ENCODE data around the gene PRKCB. TPM values are rescaled to one million over a fixed set of nuclear protein-coding genes. Genes with fewer than 3 reads are reported as not detected.
"Not testable (repeated sequence)": the region's sequence is repeated elsewhere in the genome, so short reads cannot be mapped to it uniquely, and the experiment has no call there.

PRKCB gene
- total and polyA plus RNA-seq, 7 donors: 0.13 to 1.5 (median 0.83) TPM

DNA sequence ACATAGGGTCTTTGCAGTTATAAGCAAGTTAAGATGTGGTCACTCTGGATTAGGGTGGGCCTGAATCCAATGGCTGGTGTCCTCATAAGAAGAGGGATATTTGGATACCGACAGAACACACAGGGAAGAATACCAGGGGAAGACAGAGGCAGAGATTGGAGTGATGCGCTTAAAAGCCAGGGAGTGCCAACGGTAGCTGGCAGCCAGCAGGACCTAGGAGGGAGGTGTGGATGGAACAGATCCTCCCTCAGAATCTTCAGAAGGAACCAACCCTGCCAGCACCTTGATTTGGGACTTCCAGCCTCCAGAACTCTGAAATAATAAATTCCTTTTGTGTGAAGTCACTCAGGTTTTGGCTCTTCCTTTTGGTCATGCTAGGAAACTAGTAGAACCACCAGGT is 310.1 kb downstream of the PRKCB start:
- no peak for ATAC-seq
- H3K27me3 ChIP-seq (ENCODE audit: insufficient read depth in 3 of 3, low read length in 2 of 3): peaks cover 0 to 2% (median 0%) of the 10 kb centered on the region in 3 donors
- intact Hi-C loops (cut with DNase I): no loop called here
- H3K36me3 ChIP-seq (ENCODE audit: insufficient read depth in 1 of 2, low read depth in 1 of 2): no peaks in the 10 kb centered on the region
- 78 to 87% (median 84%) methylated on average over 3 of the region's 3 CpGs for WGBS, 3 donors
- TF ChIP-seq CTCF (IDR thresholded peaks at IDR 0.05): no peak
- no peak overlapping the region for H3K27ac ChIP-seq
- H3K9me3 ChIP-seq: no peaks in the 10 kb centered on the region
- DNase-seq: no peak
- no peak overlapping the region for H3K4me3 ChIP-seq
- H3K4me1 ChIP-seq: no peaks in the 10 kb centered on the region

GRCh38 chr16:24146518-24146917 is 310.7 kb downstream of the PRKCB start:
- ATAC-seq (no peak), DNase-seq (no peak)
- peaks cover 0 to 2% (median 0%) of the 10 kb centered on the region in 3 donors for H3K27me3 ChIP-seq (ENCODE audit: insufficient read depth in 3 of 3, low read length in 2 of 3)
- H3K4me3 ChIP-seq: no peak overlapping the region
- TF ChIP-seq CTCF (IDR thresholded peaks at IDR 0.05): no peak
- intact Hi-C loops (cut with DNase I): no loop called here
- no peaks in the 10 kb centered on the region for H3K36me3 ChIP-seq (ENCODE audit: insufficient read depth in 1 of 2, low read depth in 1 of 2)
- H3K4me1 ChIP-seq: no peaks in the 10 kb centered on the region
- no peak overlapping the region for H3K27ac ChIP-seq
- no peaks in the 10 kb centered on the region for H3K9me3 ChIP-seq
- 47 to 61% (median 54%) methylated on average over 7 of the region's 7 CpGs for WGBS, 3 donors

- intact Hi-C loops (cut with DNase I): no loop called here
- H3K36me3 ChIP-seq (ENCODE audit: insufficient read depth in 1 of 2, low read depth in 1 of 2): no peaks in the 10 kb centered on the region
- H3K9me3 ChIP-seq: no peaks in the 10 kb centered on the region
- DNase-seq (no peak), ATAC-seq (no peak)
- 68 to 76% (median 71%) methylated on average over 3 of the region's 3 CpGs for WGBS, 3 donors
- no peak for TF ChIP-seq CTCF (IDR thresholded peaks at IDR 0.05)
- no peaks in the 10 kb centered on the region for H3K27me3 ChIP-seq (ENCODE audit: insufficient read depth in 3 of 3, low read length in 2 of 3)
- H3K27ac ChIP-seq: no peak overlapping the region
- H3K4me1 ChIP-seq: no peaks in the 10 kb centered on the region
- no peak overlapping the region for H3K4me3 ChIP-seq
Observed at GRCh38 chr16:24149102-24149501, 313.3 kb downstream of the PRKCB start.

DNA sequence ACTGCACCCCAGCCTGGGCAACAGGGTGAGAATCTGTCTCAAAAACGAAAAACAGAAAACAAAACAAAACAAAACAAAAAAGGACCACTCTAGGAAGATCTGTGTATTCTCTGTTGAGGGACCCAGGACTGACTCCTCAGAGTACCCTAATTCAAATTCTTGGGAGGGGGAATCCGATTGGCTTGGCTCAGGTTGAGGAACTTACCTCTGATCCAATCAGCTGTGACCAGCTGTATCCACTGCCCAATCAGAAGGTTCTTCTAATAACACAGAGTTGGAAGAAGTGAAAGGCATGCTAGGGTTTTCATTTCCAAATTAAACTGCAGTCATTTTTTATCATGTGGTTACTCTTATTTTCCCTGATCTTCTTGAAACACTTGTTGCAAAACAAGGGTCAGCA is 314.5 kb downstream of the PRKCB start:
- no peak overlapping the region for H3K4me3 ChIP-seq
- no peaks in the 10 kb centered on the region for H3K9me3 ChIP-seq
- H3K4me1 ChIP-seq: no peaks in the 10 kb centered on the region
- WGBS, 3 donors: 48 to 56% (median 54%) methylated on average over 2 of the region's 2 CpGs
- no peaks in the 10 kb centered on the region for H3K27me3 ChIP-seq (ENCODE audit: insufficient read depth in 3 of 3, low read length in 2 of 3)
- DNase-seq (no peak), ATAC-seq (no peak)
- TF ChIP-seq CTCF (IDR thresholded peaks at IDR 0.05): no peak
- H3K36me3 ChIP-seq (ENCODE audit: insufficient read depth in 1 of 2, low read depth in 1 of 2): no peaks in the 10 kb centered on the region
- no peak overlapping the region for H3K27ac ChIP-seq
- intact Hi-C loops (cut with DNase I): no loop called here

GRCh38 chr16:24151482-24151939 is 315.7 kb downstream of the PRKCB start:
- H3K36me3 ChIP-seq (ENCODE audit: insufficient read depth in 1 of 2, low read depth in 1 of 2): no peaks in the 10 kb centered on the region
- no peaks in the 10 kb centered on the region for H3K4me1 ChIP-seq
- WGBS, 3 donors: 52 to 56% (median 55%) methylated on average over 5 of the region's 5 CpGs
- H3K27ac ChIP-seq: no peak overlapping the region
- no peak overlapping the region for H3K4me3 ChIP-seq
- ATAC-seq (no peak), DNase-seq (no peak)
- intact Hi-C loops (cut with DNase I): no loop called here
- no peaks in the 10 kb centered on the region for H3K9me3 ChIP-seq
- no peak for TF ChIP-seq CTCF (IDR thresholded peaks at IDR 0.05)
- H3K27me3 ChIP-seq (ENCODE audit: insufficient read depth in 3 of 3, low read length in 2 of 3): no peaks in the 10 kb centered on the region

GRCh38 chr16:24152048-24152447 is 316.3 kb downstream of the PRKCB start:
- H3K9me3 ChIP-seq; H3K4me3 ChIP-seq; H3K4me1 ChIP-seq; H3K27ac ChIP-seq; H3K36me3 ChIP-seq (ENCODE audit: insufficient read depth in 1 of 2, low read depth in 1 of 2); ATAC-seq; intact Hi-C loops (cut with DNase I); H3K27me3 ChIP-seq (ENCODE audit: insufficient read depth in 3 of 3, low read length in 2 of 3); DNase-seq: not testable (repeated sequence)
- 65 to 77% (median 74%) methylated on average over 10 of the region's 10 CpGs for WGBS, 3 donors
